Measurements from ENCODE around the gene GRPR.

The GRPR gene

GRCh38 chrX:16113978-16114565 is 9.3 kb upstream of the GRPR start:
- no peak for DNase-seq (ENCODE audit: low spot score)
- ChIA-PET CTCF (no interaction called here), POLR2A (ENCODE audit: low non-redundant PET) (no interaction called here)
- no peak for TF ChIP-seq CTCF (conservative IDR thresholded peaks at IDR 0.05; ENCODE audit: low read depth)
- no peak overlapping the region for H3K27ac ChIP-seq

GRCh38 chrX:16114611-16115010 is 8.8 kb upstream of the GRPR start:
- POLR2A ChIA-PET (ENCODE audit: low non-redundant PET): no interaction called here

GRCh38 chrX:16119353-16120220 is 3.8 kb upstream of the GRPR start:
- POLR2A ChIA-PET (ENCODE audit: low non-redundant PET): no interaction called here
- CTCF ChIA-PET: no interaction called here
- TF ChIP-seq CTCF (conservative IDR thresholded peaks at IDR 0.05; ENCODE audit: low read depth): no peak
- DNase-seq (ENCODE audit: low spot score): no peak
- no peak overlapping the region for H3K27ac ChIP-seq

More at GRCh38 chrX:16114611-16115010, 8.8 kb upstream of the GRPR start:
- CTCF ChIA-PET: no interaction called here
- no peak for TF ChIP-seq CTCF (conservative IDR thresholded peaks at IDR 0.05; ENCODE audit: low read depth)
- H3K27ac ChIP-seq: no peak overlapping the region
- no peak for DNase-seq (ENCODE audit: low spot score)

DNA sequence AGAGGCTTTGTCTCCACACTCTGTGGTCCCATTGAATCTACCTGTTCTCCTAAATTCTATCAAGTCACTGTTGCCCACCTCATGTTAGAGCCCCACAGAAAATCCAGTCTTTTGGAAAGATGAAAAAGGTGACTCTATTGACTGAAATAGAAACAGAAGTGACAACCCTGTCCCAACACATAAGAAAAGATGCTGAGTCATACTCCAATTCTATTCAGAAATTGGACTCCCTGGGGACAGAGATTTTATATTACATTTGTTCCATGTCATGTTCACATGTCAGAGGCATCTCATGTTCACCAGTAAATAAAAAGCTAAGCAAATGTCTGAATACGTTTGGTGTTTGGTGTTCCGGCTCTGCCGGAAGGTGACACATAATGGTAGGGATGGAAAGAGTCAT is 2.9 kb upstream of the GRPR start:
- POLR2A ChIA-PET (ENCODE audit: low non-redundant PET): no interaction called here
- no peak for TF ChIP-seq CTCF (conservative IDR thresholded peaks at IDR 0.05; ENCODE audit: low read depth)
- no peak overlapping the region for H3K27ac ChIP-seq
- CTCF ChIA-PET: no interaction called here
- DNase-seq (ENCODE audit: low spot score): no peak

GRCh38 chrX:16124201-16124600 is 836 bp downstream of the GRPR start:
- DNase-seq (ENCODE audit: low spot score): no peak
- ChIA-PET CTCF (interaction anchor here (0.7 kb wide), 1 partner anchor 272 kb away, joined by 3 read pairs; no protein-coding TSS in a partner anchor), POLR2A (ENCODE audit: low non-redundant PET) (no interaction called here)
- H3K27ac ChIP-seq: no peak overlapping the region
- TF ChIP-seq CTCF (conservative IDR thresholded peaks at IDR 0.05; ENCODE audit: low read depth): no peak

DNA sequence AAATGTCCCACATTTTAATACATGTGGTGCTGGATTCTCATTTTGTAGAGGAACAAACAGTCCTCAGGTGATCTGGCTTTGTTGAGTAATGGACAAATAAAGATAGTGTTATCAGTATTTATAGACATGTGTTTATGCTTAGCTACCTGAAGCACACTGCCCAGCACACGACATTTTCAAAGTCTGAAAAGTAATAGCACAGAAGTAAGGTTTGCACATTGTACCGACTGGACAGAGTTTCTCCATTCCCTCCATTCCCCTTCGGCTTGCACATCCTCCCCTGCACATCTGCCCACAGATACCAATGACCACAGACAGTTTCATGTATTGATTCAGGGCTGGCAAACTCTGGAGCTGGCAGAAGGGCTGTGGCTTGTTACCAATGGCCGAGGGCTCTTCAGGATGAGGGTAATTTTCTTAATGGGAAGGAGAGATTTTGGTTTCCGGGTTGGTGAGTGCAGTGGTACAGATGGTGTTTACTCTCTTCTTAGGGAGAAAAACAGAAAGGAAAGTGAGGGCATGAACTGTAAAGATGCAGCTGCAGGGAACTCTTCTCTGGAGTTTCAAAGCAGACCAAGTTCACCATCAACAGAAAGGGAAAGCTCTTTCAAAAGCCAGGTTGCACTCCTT is 2.3 kb downstream of the GRPR start:
- TF ChIP-seq CTCF (conservative IDR thresholded peaks at IDR 0.05; ENCODE audit: low read depth): no peak
- CTCF ChIA-PET: no interaction called here
- POLR2A ChIA-PET (ENCODE audit: low non-redundant PET): no interaction called here
- no peak for DNase-seq (ENCODE audit: low spot score)
- no peak overlapping the region for H3K27ac ChIP-seq

Measured in RWPE1 (cell line).